ENCODE data around the gene AKAP8. TPM values are rescaled to one million over a fixed set of nuclear protein-coding genes. Genes with fewer than 3 reads are reported as not detected.

Gene AKAP8
- total and polyA plus RNA-seq, 9 donors, result 16.4 to 22.9 (median 18.8) TPM

DNA sequence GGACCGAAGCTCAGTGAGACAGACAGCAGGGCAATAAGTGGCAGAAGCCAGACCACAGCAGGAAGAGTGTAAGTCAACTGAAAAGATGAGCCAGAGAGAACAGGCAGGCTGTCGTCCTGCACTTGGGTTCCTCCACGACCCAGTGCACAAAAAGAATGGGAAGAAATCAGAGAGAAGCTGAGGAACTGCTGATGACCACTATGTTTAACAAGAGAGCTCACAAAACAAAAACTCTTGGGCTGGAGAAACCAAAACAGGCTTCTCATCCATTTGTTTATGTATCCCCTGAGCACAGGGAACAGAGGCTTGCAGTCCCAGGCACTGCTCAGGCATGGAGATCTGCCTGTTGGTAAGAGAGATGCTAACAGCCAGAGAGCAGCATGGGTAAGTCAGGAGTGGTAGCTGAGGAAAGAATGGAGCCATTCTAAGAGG, 25.2 kb upstream of the AKAP8 start:
- WGBS (ENCODE audit: insufficient coverage), result 42% methylated on average over 2 of the region's 3 CpGs
- Histone ChIP-seq H3K4me1 (ENCODE audit: control insufficient read depth, insufficient read depth, low read length) (peaks cover 35% of the 10 kb centered on the region), H3K9me3 (replicated peaks; ENCODE audit: control insufficient read depth, low read depth, low read length) (no peaks in the 10 kb centered on the region), H3K36me3 (ENCODE audit: control insufficient read depth, insufficient read depth, low read length) (peaks cover 54% of the 10 kb centered on the region), H3K4me3 (ENCODE audit: low read length) (no peak overlapping the region), H3K27ac (ENCODE audit: low read length) (no peak overlapping the region), H3K27me3 (ENCODE audit: control insufficient read depth, insufficient read depth, low read length) (no peaks in the 10 kb centered on the region)
- DNase-seq, result no peak

DNA sequence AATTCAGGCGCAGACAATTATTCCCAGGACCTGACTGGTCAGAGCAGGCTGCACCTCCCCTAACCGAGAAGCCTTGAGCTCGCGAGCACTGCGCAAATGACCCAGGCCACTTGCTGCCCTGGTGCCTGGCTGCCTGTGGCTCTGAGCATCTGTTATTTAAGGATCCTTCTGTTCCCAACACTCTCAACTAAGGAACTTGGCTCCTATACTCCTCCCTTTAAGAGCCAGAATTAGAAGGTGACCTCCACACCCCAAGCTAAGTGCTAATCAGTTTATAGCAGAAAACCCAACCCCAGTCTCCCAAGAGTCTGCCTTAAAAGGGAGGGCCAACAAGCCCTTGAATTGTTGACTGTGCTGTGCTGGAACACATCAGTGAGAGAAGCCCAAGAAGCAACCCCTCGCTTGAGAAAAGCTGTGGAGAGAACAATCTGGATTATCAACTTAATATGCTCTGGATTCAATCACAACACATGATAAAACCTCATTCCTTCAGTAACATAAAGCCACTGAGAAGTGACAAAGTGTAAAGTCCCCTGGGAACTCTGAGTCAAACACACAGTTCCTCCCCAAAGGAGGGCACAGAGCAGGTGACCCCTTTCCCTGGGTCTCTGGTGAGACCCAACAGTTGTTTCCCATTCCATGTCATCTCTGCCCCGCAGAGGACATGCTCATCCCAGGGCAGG, 24.7 kb upstream of the AKAP8 start:
- DNase-seq, result no peak
- Histone ChIP-seq H3K4me1 (ENCODE audit: control insufficient read depth, insufficient read depth, low read length) (peaks cover 35% of the 10 kb centered on the region), H3K9me3 (replicated peaks; ENCODE audit: control insufficient read depth, low read depth, low read length) (no peaks in the 10 kb centered on the region), H3K27ac (ENCODE audit: low read length) (peak overlapping the region; percentile 29), H3K36me3 (ENCODE audit: control insufficient read depth, insufficient read depth, low read length) (peaks cover 54% of the 10 kb centered on the region), H3K27me3 (ENCODE audit: control insufficient read depth, insufficient read depth, low read length) (no peaks in the 10 kb centered on the region), H3K4me3 (ENCODE audit: low read length) (no peak overlapping the region)
- 88% methylated on average over 5 of the region's 7 CpGs for WGBS (ENCODE audit: insufficient coverage)

DNA sequence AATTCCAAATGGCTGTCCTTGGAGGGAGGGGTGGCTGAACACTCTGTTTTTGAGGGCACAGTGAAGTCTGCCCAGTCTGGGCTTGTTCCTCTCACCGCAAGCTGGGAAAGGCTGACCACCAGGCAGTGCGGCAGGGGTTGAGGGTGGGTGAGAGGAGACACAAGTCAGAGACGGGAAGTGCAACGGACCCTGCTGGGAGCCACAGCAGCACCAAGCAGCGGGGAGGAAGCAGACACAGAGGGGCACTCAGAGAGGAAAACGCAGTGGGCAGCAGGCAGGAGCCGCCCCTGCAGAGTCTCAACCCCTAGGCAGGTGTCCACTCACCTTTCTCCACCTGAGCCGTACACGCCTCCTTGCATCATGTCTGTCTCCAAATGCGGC, 23.6 kb upstream of the AKAP8 start:
- WGBS (ENCODE audit: insufficient coverage), result 90% methylated on average over 10 of the region's 10 CpGs
- Histone ChIP-seq H3K4me1 (ENCODE audit: control insufficient read depth, insufficient read depth, low read length) (peaks cover 35% of the 10 kb centered on the region), H3K27ac (ENCODE audit: low read length) (no peak overlapping the region)

DNA sequence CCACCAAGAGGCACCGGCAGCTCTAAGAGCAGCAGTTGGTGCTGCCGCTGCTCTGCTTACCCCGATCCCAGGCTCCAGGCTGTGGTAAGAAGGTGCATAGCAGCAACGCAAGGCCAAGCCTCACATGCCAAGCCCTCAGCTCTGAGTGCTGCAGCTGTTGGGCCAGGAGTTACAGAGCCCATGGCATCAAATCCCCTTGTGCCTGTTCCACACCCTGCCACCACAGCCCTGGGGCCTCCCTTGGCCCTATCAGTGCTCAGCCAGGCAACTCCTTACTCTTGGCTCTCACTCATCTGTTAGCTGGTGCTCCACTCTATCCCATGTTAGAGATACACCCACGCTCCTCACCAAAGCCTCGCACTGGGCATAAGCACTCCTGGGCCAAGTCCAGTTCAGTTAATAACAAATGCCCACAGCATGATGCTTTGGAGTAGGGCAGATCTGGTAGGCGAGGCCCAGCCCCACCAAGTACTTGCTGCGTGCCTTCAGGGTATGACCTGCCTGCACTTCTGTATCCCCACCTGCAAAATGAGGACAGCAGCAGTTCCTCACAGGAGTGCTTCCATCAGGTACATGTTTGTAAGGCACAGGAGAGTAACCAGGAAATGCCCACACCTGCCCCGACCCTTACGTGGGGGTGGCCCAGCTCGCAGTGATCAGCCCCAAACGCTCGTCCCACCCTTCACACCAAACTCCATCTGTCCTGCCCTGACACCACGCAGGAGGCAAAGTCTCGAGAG, 23.0 kb upstream of the AKAP8 start:
- 94% methylated on average over 7 of the region's 15 CpGs for WGBS (ENCODE audit: insufficient coverage)
- H3K9me3 ChIP-seq (replicated peaks; ENCODE audit: control insufficient read depth, low read depth, low read length), result no peaks in the 10 kb centered on the region
- no peak overlapping the region for H3K4me3 ChIP-seq (ENCODE audit: low read length)
- H3K27me3 ChIP-seq (ENCODE audit: control insufficient read depth, insufficient read depth, low read length), result no peaks in the 10 kb centered on the region
- peaks cover 35% of the 10 kb centered on the region for H3K4me1 ChIP-seq (ENCODE audit: control insufficient read depth, insufficient read depth, low read length)
- H3K36me3 ChIP-seq (ENCODE audit: control insufficient read depth, insufficient read depth, low read length), result peaks cover 67% of the 10 kb centered on the region
- DNase-seq, result peak; percentile 51
- H3K27ac ChIP-seq (ENCODE audit: low read length), result no peak overlapping the region

More for the DNA sequence above, 23.6 kb upstream of the AKAP8 start:
- H3K36me3 ChIP-seq (ENCODE audit: control insufficient read depth, insufficient read depth, low read length), result peaks cover 63% of the 10 kb centered on the region
- H3K27me3 ChIP-seq (ENCODE audit: control insufficient read depth, insufficient read depth, low read length), result no peaks in the 10 kb centered on the region
- H3K9me3 ChIP-seq (replicated peaks; ENCODE audit: control insufficient read depth, low read depth, low read length), result no peaks in the 10 kb centered on the region
- DNase-seq, result no peak
- H3K4me3 ChIP-seq (ENCODE audit: low read length), result no peak overlapping the region

DNA sequence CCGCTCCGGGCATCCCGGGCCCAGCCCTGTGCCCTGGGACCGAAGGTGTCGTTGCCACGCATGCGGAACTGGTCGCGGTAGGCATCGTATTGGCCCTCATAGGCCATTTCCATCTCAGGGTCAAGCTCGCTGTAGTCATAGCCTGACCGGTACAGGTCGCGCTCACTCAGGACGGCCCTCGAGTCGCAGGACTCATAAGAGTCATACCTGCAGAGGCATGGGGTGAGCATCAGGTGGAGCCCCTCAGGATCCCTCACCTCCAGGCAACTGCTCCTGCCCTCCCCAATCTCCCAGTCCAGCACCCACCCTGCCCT, 21.8 kb upstream of the AKAP8 start:
- peaks cover 79% of the 10 kb centered on the region for H3K36me3 ChIP-seq (ENCODE audit: control insufficient read depth, insufficient read depth, low read length)
- DNase-seq, result no peak
- H3K9me3 ChIP-seq (replicated peaks; ENCODE audit: control insufficient read depth, low read depth, low read length), result no peaks in the 10 kb centered on the region
- WGBS (ENCODE audit: insufficient coverage), result 96% methylated on average over 17 of the region's 17 CpGs
- no peak overlapping the region for H3K4me3 ChIP-seq (ENCODE audit: low read length)
- H3K27me3 ChIP-seq (ENCODE audit: control insufficient read depth, insufficient read depth, low read length), result no peaks in the 10 kb centered on the region
- H3K27ac ChIP-seq (ENCODE audit: low read length), result no peak overlapping the region
- H3K4me1 ChIP-seq (ENCODE audit: control insufficient read depth, insufficient read depth, low read length), result peaks cover 35% of the 10 kb centered on the region

DNA sequence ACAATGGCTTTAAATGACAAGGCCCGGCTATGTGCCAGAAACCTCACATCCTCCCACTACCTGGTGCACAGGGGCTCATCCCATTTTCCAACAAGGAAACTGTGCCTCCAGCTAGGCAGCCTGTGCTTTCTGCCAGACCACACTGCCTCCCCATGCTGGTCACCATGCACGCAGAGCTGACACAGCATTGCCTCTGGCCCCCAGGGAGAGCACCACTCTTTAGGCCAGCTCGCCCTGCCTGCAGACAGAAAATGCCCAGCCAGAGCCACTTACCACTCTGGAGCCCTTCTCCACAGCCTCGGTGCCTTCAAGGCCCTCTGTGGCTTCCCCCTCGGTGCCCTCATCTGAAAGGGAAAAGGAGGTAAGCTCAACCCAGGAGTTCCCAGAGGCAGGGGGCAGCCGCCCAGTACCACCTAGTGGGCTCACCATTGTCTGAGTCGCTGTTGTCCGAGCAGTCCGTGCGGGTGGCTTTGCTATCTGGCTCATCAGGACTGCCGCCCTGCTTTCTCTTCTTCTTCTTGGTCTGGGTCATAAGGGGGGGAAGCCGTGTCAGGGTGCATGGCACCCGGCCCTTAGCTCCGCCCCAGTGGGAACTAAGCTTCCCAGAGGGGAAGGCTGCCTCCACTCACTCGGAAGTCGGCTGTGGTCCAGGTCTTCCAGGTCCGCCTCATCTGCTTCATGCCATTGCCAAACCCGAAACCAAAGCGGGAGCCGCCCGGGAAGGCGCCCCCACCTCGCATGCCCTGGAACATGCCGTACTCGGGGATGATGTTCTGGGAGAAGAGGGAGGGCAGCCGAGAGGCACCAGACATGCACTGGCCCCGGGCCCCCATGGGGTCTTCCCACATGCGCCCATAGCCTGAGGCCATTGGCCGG, 21.2 kb upstream of the AKAP8 start:
- H3K4me1 ChIP-seq (ENCODE audit: control insufficient read depth, insufficient read depth, low read length), result peaks cover 35% of the 10 kb centered on the region
- H3K27ac ChIP-seq (ENCODE audit: low read length), result no peak overlapping the region
- DNase-seq, result no peak
- 85% methylated on average over 29 of the region's 29 CpGs for WGBS (ENCODE audit: insufficient coverage)
- H3K9me3 ChIP-seq (replicated peaks; ENCODE audit: control insufficient read depth, low read depth, low read length), result no peaks in the 10 kb centered on the region
- no peaks in the 10 kb centered on the region for H3K27me3 ChIP-seq (ENCODE audit: control insufficient read depth, insufficient read depth, low read length)
- H3K4me3 ChIP-seq (ENCODE audit: low read length), result no peak overlapping the region
- peaks cover 81% of the 10 kb centered on the region for H3K36me3 ChIP-seq (ENCODE audit: control insufficient read depth, insufficient read depth, low read length)

DNA sequence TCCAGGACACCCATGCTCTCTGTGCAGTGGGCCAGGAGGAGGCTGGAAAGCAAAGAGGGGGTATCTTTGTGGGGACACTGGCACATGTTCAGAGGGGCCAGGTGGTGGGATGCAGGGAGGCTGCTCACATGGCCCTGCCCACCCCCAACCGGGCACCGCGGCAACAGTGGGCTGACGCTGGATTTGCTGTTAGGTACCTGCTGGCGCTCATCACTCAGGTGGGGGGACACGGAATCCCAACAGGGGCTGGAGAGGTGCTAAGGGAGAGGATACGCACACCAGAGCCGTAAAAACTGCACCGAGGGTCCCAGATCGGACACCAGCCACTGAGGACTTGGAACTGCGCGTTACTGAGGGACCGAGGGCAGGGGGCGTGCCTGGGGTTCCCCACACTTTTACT, 20.0 kb upstream of the AKAP8 start:
- Histone ChIP-seq H3K9me3 (replicated peaks; ENCODE audit: control insufficient read depth, low read depth, low read length) (no peaks in the 10 kb centered on the region), H3K36me3 (ENCODE audit: control insufficient read depth, insufficient read depth, low read length) (peaks cover 77% of the 10 kb centered on the region), H3K4me1 (ENCODE audit: control insufficient read depth, insufficient read depth, low read length) (peaks cover 29% of the 10 kb centered on the region), H3K27me3 (ENCODE audit: control insufficient read depth, insufficient read depth, low read length) (no peaks in the 10 kb centered on the region), H3K27ac (ENCODE audit: low read length) (no peak overlapping the region), H3K4me3 (ENCODE audit: low read length) (no peak overlapping the region)
- WGBS (ENCODE audit: insufficient coverage), result 88% methylated on average over 6 of the region's 14 CpGs
- DNase-seq, result no peak

DNA sequence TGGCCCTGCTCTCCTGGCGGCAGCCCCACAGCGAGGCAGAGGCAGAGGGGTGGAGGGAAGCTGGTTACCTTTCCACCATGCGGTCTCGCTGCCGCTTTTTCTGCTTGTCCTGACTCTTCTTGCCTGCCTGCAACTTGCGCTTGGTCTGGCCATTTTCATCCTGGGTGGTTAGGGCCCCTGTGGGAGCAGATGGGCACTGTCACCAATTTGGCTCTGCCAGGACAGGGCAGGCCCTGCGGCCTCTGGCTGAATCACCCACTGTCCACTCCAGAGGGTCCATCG, 19.6 kb upstream of the AKAP8 start:
- no peak for DNase-seq
- WGBS (ENCODE audit: insufficient coverage), result 91% methylated on average over 6 of the region's 8 CpGs
- Histone ChIP-seq H3K27ac (ENCODE audit: low read length) (no peak overlapping the region), H3K36me3 (ENCODE audit: control insufficient read depth, insufficient read depth, low read length) (peaks cover 79% of the 10 kb centered on the region), H3K9me3 (replicated peaks; ENCODE audit: control insufficient read depth, low read depth, low read length) (no peaks in the 10 kb centered on the region), H3K4me1 (ENCODE audit: control insufficient read depth, insufficient read depth, low read length) (peaks cover 25% of the 10 kb centered on the region), H3K27me3 (ENCODE audit: control insufficient read depth, insufficient read depth, low read length) (no peaks in the 10 kb centered on the region), H3K4me3 (ENCODE audit: low read length) (no peak overlapping the region)

DNA sequence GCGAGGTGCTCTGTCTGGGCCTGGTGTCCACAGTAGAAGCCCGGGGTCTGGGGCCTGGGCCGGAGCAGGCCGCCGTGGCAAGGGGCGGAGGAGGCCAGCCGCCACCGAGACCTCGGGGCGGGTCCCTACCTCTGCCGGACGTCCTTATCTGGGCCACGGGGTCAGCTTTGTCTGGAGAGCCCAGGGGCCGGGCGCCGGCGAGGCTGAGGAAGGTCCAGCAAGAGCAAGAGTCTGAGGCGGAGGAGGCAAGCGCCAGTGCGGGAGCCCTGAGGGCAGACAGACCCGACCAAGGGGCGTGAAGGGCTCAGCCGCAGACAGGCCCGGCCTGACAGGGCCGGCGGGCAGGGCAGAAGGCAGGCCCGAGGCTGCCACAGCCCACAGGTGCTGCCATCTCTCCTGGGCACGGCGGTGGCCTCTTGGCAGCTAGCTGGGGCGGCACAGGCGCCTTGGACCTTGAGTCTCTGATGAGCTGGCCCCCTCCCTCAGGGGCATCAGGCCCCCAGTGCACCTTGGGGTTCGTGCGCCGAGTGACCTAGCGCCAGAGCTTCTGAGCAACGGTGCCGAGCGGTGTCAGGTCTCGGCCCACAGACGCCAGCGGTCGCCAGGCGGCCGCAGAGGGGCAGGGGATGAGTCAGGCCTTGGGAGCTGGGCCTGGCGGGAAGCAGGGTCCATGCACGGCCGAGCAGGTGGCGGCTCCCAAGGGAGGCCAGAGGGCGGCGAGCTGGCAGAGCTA, 19.1 kb upstream of the AKAP8 start:
- H3K9me3 ChIP-seq (replicated peaks; ENCODE audit: control insufficient read depth, low read depth, low read length), result no peaks in the 10 kb centered on the region
- no peak overlapping the region for H3K4me3 ChIP-seq (ENCODE audit: low read length)
- no peaks in the 10 kb centered on the region for H3K27me3 ChIP-seq (ENCODE audit: control insufficient read depth, insufficient read depth, low read length)
- DNase-seq, result no peak
- no peak overlapping the region for H3K27ac ChIP-seq (ENCODE audit: low read length)
- 90% methylated on average over 50 of the region's 50 CpGs for WGBS (ENCODE audit: insufficient coverage)
- H3K4me1 ChIP-seq (ENCODE audit: control insufficient read depth, insufficient read depth, low read length), result peaks cover 20% of the 10 kb centered on the region
- H3K36me3 ChIP-seq (ENCODE audit: control insufficient read depth, insufficient read depth, low read length), result peaks cover 78% of the 10 kb centered on the region

DNA sequence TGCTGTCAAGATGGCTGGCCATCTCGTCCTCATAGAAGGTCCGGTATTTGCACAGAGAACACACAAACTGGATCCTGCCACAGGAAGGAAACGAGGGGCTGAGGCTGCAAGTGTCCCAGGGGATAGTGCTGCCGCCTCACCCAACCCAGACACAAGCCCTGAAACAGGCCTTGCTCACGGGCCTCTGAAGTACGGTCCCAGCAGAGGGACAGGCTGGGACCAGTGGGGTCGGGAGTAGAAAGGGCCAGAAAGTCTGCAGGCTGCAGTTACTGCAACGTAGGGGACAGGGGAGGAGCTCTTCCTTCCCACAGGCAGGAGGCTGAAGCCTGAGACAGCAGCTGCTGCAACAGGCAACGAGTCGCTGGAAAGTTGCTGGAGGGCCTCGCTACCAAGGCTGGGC, 18.2 kb upstream of the AKAP8 start:
- Histone ChIP-seq H3K27ac (ENCODE audit: low read length) (no peak overlapping the region), H3K4me3 (ENCODE audit: low read length) (no peak overlapping the region), H3K27me3 (ENCODE audit: control insufficient read depth, insufficient read depth, low read length) (no peaks in the 10 kb centered on the region), H3K9me3 (replicated peaks; ENCODE audit: control insufficient read depth, low read depth, low read length) (no peaks in the 10 kb centered on the region), H3K36me3 (ENCODE audit: control insufficient read depth, insufficient read depth, low read length) (peaks cover 69% of the 10 kb centered on the region), H3K4me1 (ENCODE audit: control insufficient read depth, insufficient read depth, low read length) (peaks cover 11% of the 10 kb centered on the region)
- 78% methylated on average over 10 of the region's 11 CpGs for WGBS (ENCODE audit: insufficient coverage)
- DNase-seq, result no peak
